ENCODE measurements around the gene BCL11B. TPM values are rescaled to one million over a fixed set of nuclear protein-coding genes. Genes with fewer than 3 reads are reported as not detected.

Gene BCL11B
- total and polyA plus RNA-seq, 2 experiments from 2014 or later: 0.04 to 2.8 TPM

DNA sequence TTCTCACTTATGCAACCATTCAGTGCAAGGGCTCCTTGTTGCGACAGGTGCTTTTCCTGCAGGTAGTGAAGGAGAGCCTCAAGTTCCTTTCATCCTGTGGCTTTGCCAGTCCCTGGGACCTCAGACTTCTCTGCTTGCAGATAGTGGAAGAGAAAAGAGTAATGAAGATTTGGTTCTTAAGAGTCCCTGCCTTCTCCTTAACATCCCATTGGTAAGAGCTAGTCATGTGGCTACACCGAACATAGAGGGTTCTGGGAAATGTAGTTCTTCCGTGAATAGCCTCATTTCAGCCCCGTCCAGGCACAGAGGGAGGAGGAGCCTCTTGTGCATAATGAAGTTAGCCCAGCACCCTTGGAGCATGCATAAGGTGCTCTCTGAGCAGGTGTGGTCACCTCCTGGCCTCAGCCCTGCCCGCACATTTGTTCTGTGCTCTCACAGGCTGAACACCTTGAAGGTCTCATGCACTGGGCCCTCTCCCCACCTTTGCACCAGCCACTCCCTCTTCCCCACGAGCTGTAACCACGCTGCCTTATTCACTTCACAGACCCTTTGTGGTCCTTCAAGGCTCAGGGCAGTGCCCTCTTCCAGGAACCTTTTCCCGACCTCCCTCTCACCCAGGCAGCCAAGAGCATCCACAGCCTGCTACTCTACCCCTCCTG is 134.0 kb downstream of the BCL11B start:
- no peaks in the 10 kb centered on the region for H3K36me3 ChIP-seq
- no peaks in the 10 kb centered on the region for H3K27me3 ChIP-seq
- H3K4me1 ChIP-seq (ENCODE audit: low read depth): no peaks in the 10 kb centered on the region
- no peak overlapping the region for H3K4me3 ChIP-seq
- no peak for DNase-seq (ENCODE audit: low read depth in 1 of 2, low spot score in 1 of 2)
- H3K9me3 ChIP-seq (ENCODE audit: low read depth): no peaks in the 10 kb centered on the region
- TF ChIP-seq, protein P1, sequence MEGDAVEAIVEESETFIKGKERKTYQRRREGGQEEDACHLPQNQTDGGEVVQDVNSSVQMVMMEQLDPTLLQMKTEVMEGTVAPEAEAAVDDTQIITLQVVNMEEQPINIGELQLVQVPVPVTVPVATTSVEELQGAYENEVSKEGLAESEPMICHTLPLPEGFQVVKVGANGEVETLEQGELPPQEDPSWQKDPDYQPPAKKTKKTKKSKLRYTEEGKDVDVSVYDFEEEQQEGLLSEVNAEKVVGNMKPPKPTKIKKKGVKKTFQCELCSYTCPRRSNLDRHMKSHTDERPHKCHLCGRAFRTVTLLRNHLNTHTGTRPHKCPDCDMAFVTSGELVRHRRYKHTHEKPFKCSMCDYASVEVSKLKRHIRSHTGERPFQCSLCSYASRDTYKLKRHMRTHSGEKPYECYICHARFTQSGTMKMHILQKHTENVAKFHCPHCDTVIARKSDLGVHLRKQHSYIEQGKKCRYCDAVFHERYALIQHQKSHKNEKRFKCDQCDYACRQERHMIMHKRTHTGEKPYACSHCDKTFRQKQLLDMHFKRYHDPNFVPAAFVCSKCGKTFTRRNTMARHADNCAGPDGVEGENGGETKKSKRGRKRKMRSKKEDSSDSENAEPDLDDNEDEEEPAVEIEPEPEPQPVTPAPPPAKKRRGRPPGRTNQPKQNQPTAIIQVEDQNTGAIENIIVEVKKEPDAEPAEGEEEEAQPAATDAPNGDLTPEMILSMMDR (IDR thresholded peaks at IDR 0.05; ENCODE audit: low read depth, low read length): no peak
- no peak overlapping the region for H3K27ac ChIP-seq

DNA sequence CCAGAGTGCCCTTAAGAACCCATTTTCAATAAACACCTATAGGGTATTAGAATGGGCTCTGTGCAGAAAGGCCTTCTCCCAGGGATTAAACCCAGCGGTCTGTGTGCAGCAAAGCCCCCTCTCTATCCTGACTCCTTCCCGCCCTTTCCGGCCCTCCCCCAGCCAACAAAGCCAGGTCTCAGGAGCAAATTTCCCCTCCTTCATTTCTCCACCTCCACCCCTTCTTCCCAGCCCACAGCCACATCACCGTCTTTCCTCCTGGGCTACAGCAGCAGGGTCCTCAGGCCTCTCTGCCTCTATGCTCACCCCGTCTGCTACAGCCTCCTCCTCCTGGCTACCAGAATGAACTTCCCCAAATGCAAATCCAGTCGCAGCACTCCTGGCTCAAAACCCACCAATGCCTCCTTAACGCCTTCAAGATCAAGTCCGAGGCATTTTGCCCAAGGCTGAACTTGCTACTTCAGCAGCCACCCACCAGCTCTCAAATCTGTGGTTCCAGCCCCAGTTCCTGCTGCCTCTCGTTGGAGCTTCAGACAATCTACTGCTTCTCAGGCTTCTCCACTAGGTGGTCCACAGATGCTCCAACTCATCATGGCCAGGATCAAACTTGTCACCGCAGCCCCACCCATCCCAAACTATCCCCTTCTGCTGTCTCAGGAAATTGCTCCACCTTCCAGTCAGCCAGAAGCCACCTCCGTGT is 134.8 kb downstream of the BCL11B start:
- H3K36me3 ChIP-seq: no peaks in the 10 kb centered on the region
- no peaks in the 10 kb centered on the region for H3K27me3 ChIP-seq
- no peaks in the 10 kb centered on the region for H3K9me3 ChIP-seq (ENCODE audit: low read depth)
- no peak for DNase-seq (ENCODE audit: low read depth in 1 of 2, low spot score in 1 of 2)
- no peak overlapping the region for H3K27ac ChIP-seq
- no peaks in the 10 kb centered on the region for H3K4me1 ChIP-seq (ENCODE audit: low read depth)
- H3K4me3 ChIP-seq: no peak overlapping the region
- TF ChIP-seq, protein P1 (IDR thresholded peaks at IDR 0.05; ENCODE audit: low read depth, low read length): no peak

DNA sequence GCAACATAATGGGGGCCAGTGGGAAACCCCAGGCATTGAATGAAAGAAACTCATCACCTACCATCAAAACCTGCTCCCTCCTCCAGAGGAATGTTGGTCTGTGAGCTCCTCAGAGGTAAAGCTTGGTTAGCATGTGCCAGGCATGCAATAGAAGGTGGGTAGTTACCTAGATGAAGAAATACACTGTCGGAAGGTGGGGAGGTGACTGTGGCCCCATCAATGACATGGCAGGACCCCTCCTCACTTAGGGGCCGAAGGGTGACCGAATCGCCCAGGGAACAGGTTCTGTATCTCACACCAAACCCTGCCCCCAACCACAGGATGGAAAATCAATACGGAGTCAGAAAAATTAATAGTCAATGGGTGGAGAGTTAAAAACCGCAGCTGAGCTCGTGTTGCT is 135.6 kb downstream of the BCL11B start:
- no peaks in the 10 kb centered on the region for H3K27me3 ChIP-seq

DNA sequence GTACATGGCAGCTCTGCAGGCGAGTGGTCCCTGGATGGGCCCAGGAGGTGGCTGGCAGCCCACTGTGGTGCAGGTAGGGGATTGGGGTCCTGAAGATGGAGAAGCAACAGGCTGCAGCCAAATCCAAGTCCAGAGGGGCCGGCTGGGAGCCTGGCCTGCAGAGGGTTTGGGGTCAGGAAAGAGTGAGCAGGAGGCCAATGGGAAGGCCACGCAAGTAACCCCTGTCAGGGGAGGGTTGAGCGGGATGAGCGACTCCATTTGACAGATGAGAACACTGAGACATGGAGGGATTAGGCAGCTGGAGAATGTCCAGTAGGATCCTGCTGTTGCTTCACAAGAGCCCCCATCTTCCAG is 136.0 kb downstream of the BCL11B start:
- Histone ChIP-seq H3K27me3 (no peaks in the 10 kb centered on the region), H3K4me3 (no peak overlapping the region), H3K27ac (no peak overlapping the region), H3K4me1 (ENCODE audit: low read depth) (no peaks in the 10 kb centered on the region), H3K36me3 (no peaks in the 10 kb centered on the region), H3K9me3 (ENCODE audit: low read depth) (no peaks in the 10 kb centered on the region)
- TF ChIP-seq, protein P1 (IDR thresholded peaks at IDR 0.05; ENCODE audit: low read depth, low read length): no peak
- DNase-seq (ENCODE audit: low read depth in 1 of 2, low spot score in 1 of 2): no peak

More for the DNA sequence above, 135.6 kb downstream of the BCL11B start:
- H3K4me1 ChIP-seq (ENCODE audit: low read depth): no peaks in the 10 kb centered on the region
- no peak overlapping the region for H3K4me3 ChIP-seq
- H3K36me3 ChIP-seq: no peaks in the 10 kb centered on the region
- TF ChIP-seq, protein P1 (IDR thresholded peaks at IDR 0.05; ENCODE audit: low read depth, low read length): no peak
- H3K27ac ChIP-seq: no peak overlapping the region
- no peak for DNase-seq (ENCODE audit: low read depth in 1 of 2, low spot score in 1 of 2)
- no peaks in the 10 kb centered on the region for H3K9me3 ChIP-seq (ENCODE audit: low read depth)

DNA sequence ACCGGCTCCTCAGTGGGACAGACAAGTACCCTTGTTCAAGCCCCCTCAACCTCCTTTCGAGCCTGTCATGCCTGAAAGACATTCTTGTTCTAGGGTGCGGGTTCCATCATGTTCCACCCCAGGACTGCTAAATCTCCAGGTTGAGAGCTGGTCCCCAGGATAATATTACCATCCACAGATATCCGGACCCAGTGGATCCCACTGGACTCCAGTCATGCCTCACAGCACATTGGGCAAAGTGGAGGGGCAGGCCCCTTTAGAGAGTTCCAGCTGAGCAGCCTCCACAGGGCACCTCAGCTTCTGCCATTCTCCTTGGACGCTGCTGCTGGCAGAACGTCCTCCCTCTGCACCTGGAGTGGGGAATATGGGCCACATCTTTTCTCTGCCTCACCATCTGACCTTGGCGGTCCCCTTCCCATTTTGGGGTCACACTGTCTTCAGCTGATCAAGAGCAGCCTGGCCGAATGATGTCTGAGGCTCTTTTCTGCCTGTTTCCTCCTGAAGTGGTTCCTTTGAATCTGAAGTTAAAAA is 137.4 kb downstream of the BCL11B start:
- Histone ChIP-seq H3K9me3 (ENCODE audit: low read depth) (no peaks in the 10 kb centered on the region), H3K36me3 (no peaks in the 10 kb centered on the region), H3K27ac (no peak overlapping the region), H3K4me3 (no peak overlapping the region), H3K4me1 (ENCODE audit: low read depth) (no peaks in the 10 kb centered on the region), H3K27me3 (no peaks in the 10 kb centered on the region)
- TF ChIP-seq, protein P1 (IDR thresholded peaks at IDR 0.05; ENCODE audit: low read depth, low read length): no peak
- DNase-seq (ENCODE audit: low read depth in 1 of 2, low spot score in 1 of 2): no peak
